OCI-LY3 (cell line): ENCODE data around the gene PSME4.

ENCODE experiments used
- CTCF ChIP-seq: fragments of 200-600, 300-600 bp; sonication (generic); IDR thresholded peaks from 2 replicates; pipeline ENCODE4 v1.5.1; 2014; ENCODE audit warnings: antibody characterized with exemption, low read length, low read depth
- EZH2phosphoT487 ChIP-seq: fragments of 200-600 bp; shearing (Covaris generic); IDR thresholded peaks from 2 replicates; pipeline ENCODE4 v1.6.1; 2018; ENCODE audit warnings: antibody characterized with exemption, mixed run types, low read depth

GRCh38 chr2:53821810-53822209 is 149.0 kb downstream of the PSME4 start:
- no peak for TF ChIP-seq CTCF
- no peak for TF ChIP-seq EZH2phosphoT487
